Right lobe of liver (tissue), 6 donors: Measurements from ENCODE around the gene SPINT2. TPM values are rescaled to one million over a fixed set of nuclear protein-coding genes. Genes with fewer than 3 reads are reported as not detected.

Experiments used
- ATAC-seq, 4 donors: fragments of 200-7000 bp; cut with Tn5 transposase; one replicate each; pipeline ENCODE4 v1.9.1; 2020; ENCODE audit warnings: mild to moderate bottlenecking in 4 of 4, moderate library complexity in 4 of 4
- DNase-seq, 3 donors: peaks; one replicate each; pipeline ENCODE4 v3.0.0-alpha.2; 2020
- H3K27ac ChIP-seq, 3 donors: fragments of 200-600 bp; one replicate each; pipeline ENCODE4 v1.8.0; 2022
- H3K27me3 ChIP-seq, 2 donors: fragments of 200-600 bp; one replicate each; pipeline ENCODE4 v1.8.0; 2022
- H3K36me3 ChIP-seq, 4 donors: fragments of 200-600 bp; sonication (generic) in 1 of 4; one replicate each; pipeline versions ENCODE4 v1.5.1 to v1.8.0; 2017 to 2022; ENCODE audit warnings: control low read depth in 1 of 4
- H3K4me1 ChIP-seq, 4 donors: fragments of 200-600 bp; sonication (generic) in 1 of 4; one replicate each; pipeline versions ENCODE4 v1.5.1 to v1.8.0; 2017 to 2022; ENCODE audit warnings: control low read depth in 1 of 4
- H3K4me3 ChIP-seq, 3 donors: fragments of 200-600 bp; one replicate each; pipeline ENCODE4 v1.8.0; 2022
- H3K9me3 ChIP-seq, 4 donors: fragments of 200-600 bp; sonication (generic) in 1 of 4; one replicate each; pipeline versions ENCODE4 v1.5.1 to v1.8.0; 2017 to 2022; ENCODE audit warnings: control low read depth in 1 of 4
- POLR2A ChIP-seq: fragments of 450-650 bp; IDR thresholded peaks from one replicate; pipeline ENCODE4 v1.6.1; 2017; ENCODE audit warnings: antibody characterized with exemption, mild to moderate bottlenecking
- WGBS: methylation state at CpG from one replicate; pipeline ENCODE4 v1.1.6; 2018; ENCODE audit warnings: low coverage, low lambda C conversion rate; ENCODE audit not compliant: insufficient coverage; ENCODE audit errors: missing lambda C conversion rate; 5-methylcytosine and 5-hydroxymethylcytosine counted together
- intact Hi-C, 2 donors: fragments of 100-400 bp; cut with DNase I; formaldehyde crosslinking; loops; one replicate each; pipeline versions ENCODE4 v1.11.2 to v1.14.1; 2022
- total RNA-seq, 6 experiments: library from RNA; depleted of rRNA in 2 of 6; stranded (reverse); fragments of >200 nt in 2 of 6; fragmentation: NEBNext Ultra II Directional in 3 of 6; extraction: Animal tissue kit (Norgen Biotek cat#: 25700) in 3 of 6; gene quantifications; one replicate each; pipeline versions ENCODE4 v1.1.0 to v1.2.4, GENCODE V29; 2016 to 2023
- TF ChIP-seq, protein P1 (sequence below), 4 donors: fragments of 200-600 bp in 3 of 4; fragments of 450-650 bp in 1 of 4; IDR thresholded peaks; one replicate each; pipeline versions ENCODE4 v1.5.1 to v1.8.0; 2016 to 2022; ENCODE audit warnings: antibody characterized with exemption in 4 of 4, mild to moderate bottlenecking in 2 of 4
- donor health status: DM: no; HTN: yes; CAD: no.
- donor health status: DM: no; HTN: no; CAD: no.
- donor health status: DM: no; HTN: no; CAD: no.
- donor health status: DM: no; HTN: yes; CAD: no.
- donor health status: DM: no; HTN: yes; CAD: no.

The SPINT2 gene
- total RNA-seq, 6 experiments from 2014 or later = 3.5 to 19.1 (median 6.2) TPM

DNA sequence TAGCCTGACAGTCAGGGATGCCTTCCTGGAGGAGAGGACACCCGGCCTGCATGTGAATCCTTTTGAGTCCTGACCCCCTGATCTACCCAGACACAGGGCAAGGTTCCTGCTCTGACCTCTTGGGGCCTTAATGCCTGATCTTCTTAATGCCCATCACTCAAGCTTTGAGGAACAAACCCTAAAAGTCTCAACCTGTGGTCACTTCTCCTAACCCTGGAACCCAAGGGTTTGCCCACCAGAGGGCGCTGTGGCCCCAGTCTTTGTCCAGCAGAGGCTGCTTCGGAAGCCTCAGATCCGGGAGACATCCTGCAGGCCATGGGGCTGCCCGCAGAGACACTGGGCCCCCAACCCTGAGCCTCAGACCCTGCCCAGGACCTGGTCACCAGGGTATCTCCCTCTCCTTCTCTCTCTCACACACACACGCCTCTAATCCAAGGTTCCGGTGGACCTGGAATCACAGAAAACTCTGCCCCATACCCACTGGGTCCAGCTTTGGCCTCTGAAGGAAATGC, 30.6 kb upstream of the SPINT2 start:
- Histone ChIP-seq H3K27ac (no peak overlapping the region), H3K9me3 (no peaks in the 10 kb centered on the region), H3K4me3 (no peak overlapping the region), H3K27me3 (peaks cover 0 to 5% of the 10 kb centered on the region in 2 donors), H3K36me3 (no peaks in the 10 kb centered on the region), H3K4me1 (no peaks in the 10 kb centered on the region)
- 22% methylated on average over 6 of the region's 7 CpGs for WGBS
- ATAC-seq = peak; percentile 76 to 93 (median 90)
- peak; percentile 75 to 81 (median 81) for DNase-seq
- TF ChIP-seq, protein P1, sequence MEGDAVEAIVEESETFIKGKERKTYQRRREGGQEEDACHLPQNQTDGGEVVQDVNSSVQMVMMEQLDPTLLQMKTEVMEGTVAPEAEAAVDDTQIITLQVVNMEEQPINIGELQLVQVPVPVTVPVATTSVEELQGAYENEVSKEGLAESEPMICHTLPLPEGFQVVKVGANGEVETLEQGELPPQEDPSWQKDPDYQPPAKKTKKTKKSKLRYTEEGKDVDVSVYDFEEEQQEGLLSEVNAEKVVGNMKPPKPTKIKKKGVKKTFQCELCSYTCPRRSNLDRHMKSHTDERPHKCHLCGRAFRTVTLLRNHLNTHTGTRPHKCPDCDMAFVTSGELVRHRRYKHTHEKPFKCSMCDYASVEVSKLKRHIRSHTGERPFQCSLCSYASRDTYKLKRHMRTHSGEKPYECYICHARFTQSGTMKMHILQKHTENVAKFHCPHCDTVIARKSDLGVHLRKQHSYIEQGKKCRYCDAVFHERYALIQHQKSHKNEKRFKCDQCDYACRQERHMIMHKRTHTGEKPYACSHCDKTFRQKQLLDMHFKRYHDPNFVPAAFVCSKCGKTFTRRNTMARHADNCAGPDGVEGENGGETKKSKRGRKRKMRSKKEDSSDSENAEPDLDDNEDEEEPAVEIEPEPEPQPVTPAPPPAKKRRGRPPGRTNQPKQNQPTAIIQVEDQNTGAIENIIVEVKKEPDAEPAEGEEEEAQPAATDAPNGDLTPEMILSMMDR (IDR thresholded peaks at IDR 0.05) = peak; percentile 74 to 84 (median 79)
- no peak for TF ChIP-seq POLR2A
- intact Hi-C loops = loop anchor here in 1 of 2 donors (10.0 kb wide), 1 partner anchor 339 kb away; no protein-coding TSS in a partner anchor

DNA sequence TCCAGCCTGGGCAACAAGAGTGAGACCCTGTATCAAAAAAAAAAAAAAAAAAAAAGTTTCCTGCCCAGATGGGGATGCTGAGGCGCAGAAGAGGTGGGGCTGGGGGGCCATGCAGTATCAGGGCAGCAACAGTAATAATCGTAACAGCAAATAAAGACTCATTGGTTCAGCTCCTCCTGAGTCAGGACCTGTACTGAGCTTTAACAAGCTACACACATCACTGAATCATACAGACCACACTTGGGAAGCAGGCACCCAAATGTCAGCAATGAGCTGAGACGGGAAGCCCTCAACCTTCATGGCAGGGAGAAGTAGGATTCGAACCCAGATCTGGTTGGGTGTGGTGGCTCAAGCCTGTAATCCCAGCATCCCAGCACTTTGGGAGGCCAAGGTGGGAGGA, 29.8 kb upstream of the SPINT2 start:
- Histone ChIP-seq H3K4me1 (no peaks in the 10 kb centered on the region), H3K4me3 (no peak overlapping the region), H3K36me3 (no peaks in the 10 kb centered on the region), H3K27ac (no peak overlapping the region), H3K27me3 (no peaks in the 10 kb centered on the region), H3K9me3 (no peaks in the 10 kb centered on the region)
- WGBS = 60% methylated on average over 3 of the region's 4 CpGs
- intact Hi-C loops = loop anchor here in 1 of 2 donors (10.0 kb wide), 1 partner anchor 340 kb away; no protein-coding TSS in a partner anchor
- ATAC-seq (no peak), DNase-seq (no peak)
- TF ChIP-seq, protein P1 (IDR thresholded peaks at IDR 0.05) = no peak
- TF ChIP-seq POLR2A = no peak

DNA sequence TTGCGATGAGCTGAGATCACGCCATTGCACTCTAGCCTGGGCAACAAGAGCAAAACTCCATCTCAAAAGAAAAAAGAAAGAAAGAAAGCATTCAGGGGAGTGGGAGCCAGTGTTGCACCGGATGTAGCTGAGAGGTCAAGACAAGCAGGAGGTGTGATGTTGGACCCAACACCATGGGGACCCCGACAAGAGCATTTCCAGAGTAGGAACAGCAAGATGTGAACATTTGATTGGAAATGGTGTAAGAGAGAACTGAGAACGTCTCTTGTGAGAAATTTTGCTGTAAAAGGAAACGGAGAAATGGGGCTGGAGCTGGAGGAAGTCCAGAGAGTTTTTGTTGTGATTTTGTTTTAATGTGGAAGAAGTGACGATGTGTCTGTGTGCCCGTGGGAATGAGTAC, 24.6 kb upstream of the SPINT2 start:
- H3K36me3 ChIP-seq = no peaks in the 10 kb centered on the region
- H3K4me3 ChIP-seq = no peak overlapping the region
- H3K9me3 ChIP-seq = no peaks in the 10 kb centered on the region
- DNase-seq = no peak
- intact Hi-C loops = loop anchor here in 1 of 2 donors (10.0 kb wide), 1 partner anchor 345 kb away; no protein-coding TSS in a partner anchor
- H3K27ac ChIP-seq = no peak overlapping the region
- TF ChIP-seq, protein P1 (IDR thresholded peaks at IDR 0.05) = no peak
- TF ChIP-seq POLR2A = no peak
- no peak for ATAC-seq
- no peaks in the 10 kb centered on the region for H3K27me3 ChIP-seq
- WGBS = 46% methylated on average over 6 of the region's 8 CpGs
- H3K4me1 ChIP-seq = no peaks in the 10 kb centered on the region

DNA sequence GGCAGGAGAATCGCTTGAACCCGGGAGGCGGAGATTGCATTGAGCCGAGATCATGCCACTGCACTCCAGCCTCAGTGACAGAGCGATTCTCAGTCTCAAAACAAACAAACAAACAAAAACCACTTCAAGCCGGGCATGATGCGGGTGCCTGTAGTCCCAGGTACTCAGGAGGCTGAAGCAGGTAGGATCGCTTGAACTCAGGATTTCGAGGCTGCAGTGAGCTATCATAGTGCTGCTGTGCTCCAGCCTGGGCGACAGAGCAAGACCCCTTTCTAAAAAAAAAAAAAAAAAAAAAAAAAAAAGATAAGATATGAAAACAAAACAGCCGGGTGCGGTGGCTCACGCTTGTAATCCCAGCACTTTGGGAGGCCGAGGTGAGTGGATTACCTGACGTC, 21.1 kb upstream of the SPINT2 start:
- intact Hi-C loops = no loop called here

More for the DNA sequence above, 21.1 kb upstream of the SPINT2 start:
- TF ChIP-seq, protein P1 (IDR thresholded peaks at IDR 0.05) = no peak
- TF ChIP-seq POLR2A = no peak
- Histone ChIP-seq H3K9me3 (no peaks in the 10 kb centered on the region), H3K36me3 (no peaks in the 10 kb centered on the region), H3K27me3 (no peaks in the 10 kb centered on the region), H3K27ac (no peak overlapping the region), H3K4me3 (no peak overlapping the region), H3K4me1 (no peaks in the 10 kb centered on the region)
- ATAC-seq (no peak), DNase-seq (no peak)
- 41% methylated on average over 13 of the region's 15 CpGs for WGBS
